Mesendoderm (in vitro differentiated cells): Measurements from ENCODE around the gene SDHA. TPM values are rescaled to one million over a fixed set of nuclear protein-coding genes. Genes with fewer than 3 reads are reported as not detected.
"Not testable (repeated sequence)": the region's sequence is repeated elsewhere in the genome, so short reads cannot be mapped to it uniquely, and the experiment has no call there.

Experiments used
- DNase-seq: peaks from one replicate; pipeline ENCODE4 v3.0.0; 2013
- H2AK5ac ChIP-seq: 2 replicates; pipeline ENCODE4 v1.6.1; 2013; ENCODE audit warnings: low read length, inconsistent platforms
- H2BK120ac ChIP-seq: 2 replicates; pipeline ENCODE4 v1.6.1; 2013; ENCODE audit warnings: low read depth, mild to moderate bottlenecking, low read length, moderate library complexity, mixed read lengths
- H2BK15ac ChIP-seq: replicated peaks from 2 replicates; pipeline ENCODE4 v1.6.1; 2013; ENCODE audit warnings: low read depth, mild to moderate bottlenecking, moderate library complexity
- H2BK5ac ChIP-seq: 2 replicates; pipeline ENCODE4 v1.6.1; 2013; ENCODE audit warnings: low read length, inconsistent platforms
- H3K18ac ChIP-seq: 2 replicates; pipeline ENCODE4 v1.6.1; 2013; ENCODE audit warnings: mild to moderate bottlenecking, low read length, mixed read lengths
- H3K23ac ChIP-seq: one replicate; pipeline ENCODE4 v1.6.1; 2013; ENCODE audit warnings: low read length
- H3K27ac ChIP-seq: 2 replicates; pipeline ENCODE4 v1.5.1; 2013; ENCODE audit warnings: low read depth, mild to moderate bottlenecking, inconsistent platforms, low read length, moderate library complexity
- H3K27me3 ChIP-seq: 2 replicates; pipeline ENCODE4 v1.6.1; 2013; ENCODE audit warnings: low read length, control low read depth, mild to moderate bottlenecking, inconsistent platforms; ENCODE audit not compliant: insufficient read depth, poor library complexity
- H3K36me3 ChIP-seq: 2 replicates; pipeline ENCODE4 v1.6.1; 2013; ENCODE audit warnings: low read length, inconsistent platforms; ENCODE audit not compliant: control insufficient read depth, insufficient read depth
- H3K4ac ChIP-seq: one replicate; pipeline ENCODE4 v1.6.1; 2013; ENCODE audit warnings: low read depth, mild to moderate bottlenecking, low read length, moderate library complexity
- H3K4me1 ChIP-seq: 2 replicates; pipeline ENCODE4 v1.6.1; 2013; ENCODE audit warnings: low read depth, low read length, inconsistent platforms; ENCODE audit not compliant: control insufficient read depth
- H3K4me2 ChIP-seq: 2 replicates; pipeline ENCODE4 v1.6.1; 2013; ENCODE audit warnings: low read length
- H3K4me3 ChIP-seq: 2 replicates; pipeline ENCODE4 v1.5.1; 2013; ENCODE audit warnings: mild to moderate bottlenecking, low read length
- H3K56ac ChIP-seq: one replicate; pipeline ENCODE4 v1.6.1; 2013; ENCODE audit warnings: low read length
- H3K79me1 ChIP-seq: 2 replicates; pipeline ENCODE4 v1.6.1; 2013; ENCODE audit warnings: low read length, inconsistent platforms
- H3K79me2 ChIP-seq: 2 replicates; pipeline ENCODE4 v1.6.1; 2013; ENCODE audit warnings: mild to moderate bottlenecking, low read length; ENCODE audit not compliant: control insufficient read depth, insufficient read depth
- H3K9ac ChIP-seq: 2 replicates; pipeline ENCODE4 v1.6.1; 2013; ENCODE audit warnings: low read length, inconsistent platforms
- H4K5ac ChIP-seq: one replicate; pipeline ENCODE4 v1.6.1; 2013; ENCODE audit warnings: low read length
- H4K8ac ChIP-seq: one replicate; pipeline ENCODE4 v1.6.1; 2013; ENCODE audit warnings: low read depth, mild to moderate bottlenecking, control low read depth, low read length, moderate library complexity
- WGBS: extraction: QIAGEN DNeasy Blood & Tissue Kit; methylation state at CpG from one replicate; pipeline ENCODE4 v1.1.7; 2013; ENCODE audit warnings: low lambda C conversion rate, missing lambda C conversion rate; ENCODE audit not compliant: insufficient coverage; ENCODE audit errors: extremely low coverage; 5-methylcytosine and 5-hydroxymethylcytosine counted together
- polyA plus RNA-seq, 2 experiments: library from polyadenylated mRNA; stranded (reverse); fragments of 200-250 nt; gene quantifications; one replicate each; pipeline ENCODE4 v1.2.3, GENCODE V29; 2013

SDHA gene
- polyA plus RNA-seq (2013, experiment 1 of 2): 51.9 TPM
- 52.5 TPM for polyA plus RNA-seq (2013, experiment 2 of 2)

GRCh38 chr5:217494-218456 is at the start of gene SDHA, which contains the start of gene CCDC127:
TSS of gene SDHA (plus strand) at chr5:218320. CDS start at chr5:218356, 36 bp downstream.
TSS of gene CCDC127 (minus strand) at chr5:218153. CDS start at chr5:216849, 1,304 bp downstream.
- H3K27ac ChIP-seq: peak within 1 kb of the TSS; percentile 81
- H3K4me1 ChIP-seq, H3K36me3 ChIP-seq, H2BK15ac ChIP-seq, H3K27me3 ChIP-seq, H3K4ac ChIP-seq, H2AK5ac ChIP-seq, H4K5ac ChIP-seq, H2BK5ac ChIP-seq, H2BK120ac ChIP-seq: not testable (repeated sequence)
- H3K4me2 ChIP-seq: peak within 1 kb of the TSS; percentile 98
- H3K4me3 ChIP-seq: peak within 1 kb of the TSS; percentile 86
- peaks cover 33% of the 10 kb centered on the region for H3K79me2 ChIP-seq
- H4K8ac ChIP-seq: peak within 1 kb of the TSS; percentile 87
- peak within 1 kb of the TSS; percentile 45 for H3K23ac ChIP-seq
- peak; percentile 95 for DNase-seq
- peaks cover 11% of the 10 kb centered on the region for H3K79me1 ChIP-seq
- peak within 1 kb of the TSS; percentile 86 for H3K56ac ChIP-seq
- WGBS: no CpG with 5 or more reads among the region's 75 CpGs
- peak within 1 kb of the TSS; percentile 85 for H3K9ac ChIP-seq
- H3K18ac ChIP-seq: peak within 1 kb of the TSS; percentile 86

- no peak overlapping the region for H3K18ac ChIP-seq
- no peaks in the 10 kb centered on the region for H3K4me1 ChIP-seq
- no peak overlapping the region for H4K8ac ChIP-seq
- no peak overlapping the region for H3K27ac ChIP-seq
- H2BK120ac ChIP-seq: no peak overlapping the region
- H3K79me2 ChIP-seq: no peaks in the 10 kb centered on the region
- no peak overlapping the region for H3K4me2 ChIP-seq
- H3K56ac ChIP-seq: no peak overlapping the region
- no CpG with 5 or more reads among the region's 32 CpGs for WGBS
- H3K23ac ChIP-seq: no peak overlapping the region
- H4K5ac ChIP-seq: no peak overlapping the region
- H3K27me3 ChIP-seq: no peaks in the 10 kb centered on the region
- H2BK15ac ChIP-seq: no peak overlapping the region
- H2AK5ac ChIP-seq: no peak overlapping the region
- no peaks in the 10 kb centered on the region for H3K79me1 ChIP-seq
- no peak overlapping the region for H2BK5ac ChIP-seq
- H3K4ac ChIP-seq: no peak overlapping the region
- no peak overlapping the region for H3K9ac ChIP-seq
- DNase-seq: no peak
- no peak overlapping the region for H3K4me3 ChIP-seq
- H3K36me3 ChIP-seq: peaks cover 8% of the 10 kb centered on the region
Measured at GRCh38 chr5:169071-169727, 48.9 kb upstream of the SDHA start.

- Histone ChIP-seq H3K4me1 (no peaks in the 10 kb centered on the region), H3K4me3 (no peak overlapping the region)
- WGBS: no CpG with 5 or more reads among the region's 12 CpGs
Measured at GRCh38 chr5:169728-170094, 48.4 kb upstream of the SDHA start.

GRCh38 chr5:170971-171800 is 46.9 kb upstream of the SDHA start:
- WGBS: no CpG with 5 or more reads among the region's 37 CpGs
- H2BK5ac ChIP-seq: no peak overlapping the region
- H3K27ac ChIP-seq: no peak overlapping the region
- H2BK120ac ChIP-seq: no peak overlapping the region
- H4K5ac ChIP-seq: no peak overlapping the region
- H2AK5ac ChIP-seq: no peak overlapping the region
- H3K9ac ChIP-seq: no peak overlapping the region
- H3K4me3 ChIP-seq: no peak overlapping the region
- H3K56ac ChIP-seq: no peak overlapping the region
- no peaks in the 10 kb centered on the region for H3K79me2 ChIP-seq
- no peaks in the 10 kb centered on the region for H3K4me1 ChIP-seq
- peaks cover 8% of the 10 kb centered on the region for H3K36me3 ChIP-seq
- H2BK15ac ChIP-seq: no peak overlapping the region
- no peaks in the 10 kb centered on the region for H3K27me3 ChIP-seq
- no peak overlapping the region for H3K23ac ChIP-seq
- no peaks in the 10 kb centered on the region for H3K79me1 ChIP-seq
- no peak overlapping the region for H3K4me2 ChIP-seq
- no peak for DNase-seq
- H3K18ac ChIP-seq: no peak overlapping the region
- no peak overlapping the region for H3K4ac ChIP-seq
- H4K8ac ChIP-seq: no peak overlapping the region

More at GRCh38 chr5:169728-170094, 48.4 kb upstream of the SDHA start:
- Histone ChIP-seq H3K79me2 (no peaks in the 10 kb centered on the region), H3K9ac (no peak overlapping the region), H3K23ac (no peak overlapping the region), H2BK5ac (no peak overlapping the region), H2BK15ac (no peak overlapping the region), H3K36me3 (peaks cover 8% of the 10 kb centered on the region), H3K79me1 (no peaks in the 10 kb centered on the region), H3K4ac (no peak overlapping the region), H3K4me2 (no peak overlapping the region), H2BK120ac (no peak overlapping the region), H3K27me3 (no peaks in the 10 kb centered on the region), H3K18ac (no peak overlapping the region), H2AK5ac (no peak overlapping the region), H4K5ac (no peak overlapping the region), H3K27ac (no peak overlapping the region), H4K8ac (no peak overlapping the region), H3K56ac (no peak overlapping the region)
- no peak for DNase-seq

- no CpG with 5 or more reads among the region's 23 CpGs for WGBS
- H2BK120ac ChIP-seq: no peak overlapping the region
Measured at GRCh38 chr5:171801-172331, 46.3 kb upstream of the SDHA start.

More at GRCh38 chr5:171801-172331, 46.3 kb upstream of the SDHA start:
- no peak overlapping the region for H4K5ac ChIP-seq
- H2BK15ac ChIP-seq: no peak overlapping the region
- H3K79me1 ChIP-seq: no peaks in the 10 kb centered on the region
- H3K4ac ChIP-seq: no peak overlapping the region
- DNase-seq: no peak
- no peak overlapping the region for H3K27ac ChIP-seq
- H3K36me3 ChIP-seq: peaks cover 8% of the 10 kb centered on the region
- no peak overlapping the region for H3K4me2 ChIP-seq
- no peak overlapping the region for H3K56ac ChIP-seq
- H3K79me2 ChIP-seq: no peaks in the 10 kb centered on the region
- no peak overlapping the region for H3K18ac ChIP-seq
- no peak overlapping the region for H4K8ac ChIP-seq
- H3K4me3 ChIP-seq: no peak overlapping the region
- no peak overlapping the region for H2AK5ac ChIP-seq
- no peaks in the 10 kb centered on the region for H3K27me3 ChIP-seq
- H3K9ac ChIP-seq: no peak overlapping the region
- H3K4me1 ChIP-seq: no peaks in the 10 kb centered on the region
- H3K23ac ChIP-seq: no peak overlapping the region
- no peak overlapping the region for H2BK5ac ChIP-seq
